Activated naive CD8-positive, alpha-beta T cell treated with anti-CD3 and anti-CD28 coated beads, Interleukin-2, amount 50 U/mL, for 24 hours (primary cell): ENCODE data around the gene GARIN5A.
"Not testable (repeated sequence)": the region's sequence is repeated elsewhere in the genome, so short reads cannot be mapped to it uniquely, and the experiment has no call there.

ENCODE experiments used
- ATAC-seq: fragments of 150-1000 bp; cut with Tn5 transposase; one replicate; pipeline ENCODE4 v1.10.0; 2021
- DNase-seq: peaks from one replicate; pipeline ENCODE4 v3.0.0; 2021
- H3K27ac Mint-ChIP-seq: one replicate; pipeline ENCODE4 v1.8.0; 2021; ENCODE audit warnings: mild to moderate bottlenecking, mixed read lengths
- H3K27me3 Mint-ChIP-seq: one replicate; pipeline ENCODE4 v1.8.0; 2021; ENCODE audit warnings: mixed read lengths
- H3K36me3 Mint-ChIP-seq: one replicate; pipeline ENCODE4 v1.8.0; 2021; ENCODE audit warnings: low read depth, mixed read lengths
- H3K4me1 Mint-ChIP-seq: one replicate; pipeline ENCODE4 v1.8.0; 2021; ENCODE audit warnings: mixed read lengths
- H3K4me3 Mint-ChIP-seq: one replicate; pipeline ENCODE4 v1.8.0; 2021; ENCODE audit warnings: mild to moderate bottlenecking, moderate library complexity, mixed read lengths
- H3K9me3 Mint-ChIP-seq: one replicate; pipeline ENCODE4 v1.8.0; 2021; ENCODE audit warnings: mixed read lengths

GARIN5A gene

GRCh38 chr19:50450369-50451222 lies 26.1 kb downstream of the GARIN5A start:
- peaks cover 18% of the 10 kb centered on the region for H3K27me3 Mint-ChIP-seq
- H3K9me3 Mint-ChIP-seq = no peaks in the 10 kb centered on the region
- no peak for DNase-seq
- ATAC-seq = no peak
- H3K36me3 Mint-ChIP-seq = no peaks in the 10 kb centered on the region
- no peak overlapping the region for H3K4me3 Mint-ChIP-seq
- H3K4me1 Mint-ChIP-seq = no peaks in the 10 kb centered on the region
- H3K27ac Mint-ChIP-seq = no peak overlapping the region

GRCh38 chr19:50449236-50449899 lies 27.3 kb downstream of the GARIN5A start:
- H3K4me1 Mint-ChIP-seq = no peaks in the 10 kb centered on the region
- ATAC-seq = no peak
- DNase-seq = no peak
- no peaks in the 10 kb centered on the region for H3K36me3 Mint-ChIP-seq
- H3K27me3 Mint-ChIP-seq = peaks cover 20% of the 10 kb centered on the region
- no peaks in the 10 kb centered on the region for H3K9me3 Mint-ChIP-seq
- no peak overlapping the region for H3K27ac Mint-ChIP-seq
- H3K4me3 Mint-ChIP-seq = no peak overlapping the region

- no peaks in the 10 kb centered on the region for H3K4me1 Mint-ChIP-seq
- ATAC-seq (no peak), DNase-seq (no peak)
- H3K27me3 Mint-ChIP-seq = peaks cover 25% of the 10 kb centered on the region
- H3K9me3 Mint-ChIP-seq = no peaks in the 10 kb centered on the region
- H3K4me3 Mint-ChIP-seq = no peak overlapping the region
- H3K27ac Mint-ChIP-seq = no peak overlapping the region
- no peaks in the 10 kb centered on the region for H3K36me3 Mint-ChIP-seq
Measured at GRCh38 chr19:50447750-50448149, 28.9 kb downstream of the GARIN5A start.

- Mint-ChIP-seq H3K4me1 (no peaks in the 10 kb centered on the region), H3K9me3 (no peaks in the 10 kb centered on the region), H3K4me3 (no peak overlapping the region), H3K27me3 (peaks cover 23% of the 10 kb centered on the region), H3K36me3 (no peaks in the 10 kb centered on the region), H3K27ac (no peak overlapping the region)
- DNase-seq = no peak
- ATAC-seq = no peak
Measured at GRCh38 chr19:50447053-50447452, 29.6 kb downstream of the GARIN5A start.

- no peak for DNase-seq
- no peak for ATAC-seq
- H3K4me1 Mint-ChIP-seq = no peaks in the 10 kb centered on the region
- H3K27ac Mint-ChIP-seq = no peak overlapping the region
- no peaks in the 10 kb centered on the region for H3K36me3 Mint-ChIP-seq
- no peak overlapping the region for H3K4me3 Mint-ChIP-seq
- H3K9me3 Mint-ChIP-seq = no peaks in the 10 kb centered on the region
- H3K27me3 Mint-ChIP-seq = peaks cover 13% of the 10 kb centered on the region
Measured at GRCh38 chr19:50444059-50444458, 32.6 kb downstream of the GARIN5A start.

GRCh38 chr19:50439130-50439529 lies 37.5 kb downstream of the GARIN5A start:
- DNase-seq, H3K9me3 Mint-ChIP-seq, H3K4me1 Mint-ChIP-seq, H3K4me3 Mint-ChIP-seq, H3K36me3 Mint-ChIP-seq, ATAC-seq, H3K27ac Mint-ChIP-seq: not testable (repeated sequence)
- H3K27me3 Mint-ChIP-seq = peaks cover 11% of the 10 kb centered on the region

GRCh38 chr19:50437862-50438449 lies 38.7 kb downstream of the GARIN5A start:
- no peaks in the 10 kb centered on the region for H3K9me3 Mint-ChIP-seq
- H3K36me3 Mint-ChIP-seq = no peaks in the 10 kb centered on the region
- ATAC-seq (no peak), DNase-seq (no peak)
- H3K4me1 Mint-ChIP-seq = peaks cover 7% of the 10 kb centered on the region
- H3K4me3 Mint-ChIP-seq = no peak overlapping the region
- peaks cover 13% of the 10 kb centered on the region for H3K27me3 Mint-ChIP-seq
- no peak overlapping the region for H3K27ac Mint-ChIP-seq

GRCh38 chr19:50435627-50436026 lies 41.0 kb downstream of the GARIN5A start:
- Mint-ChIP-seq H3K4me1 (peaks cover 22% of the 10 kb centered on the region), H3K9me3 (no peaks in the 10 kb centered on the region), H3K27ac (no peak overlapping the region), H3K27me3 (peaks cover 26% of the 10 kb centered on the region), H3K4me3 (no peak overlapping the region), H3K36me3 (no peaks in the 10 kb centered on the region)
- DNase-seq (no peak), ATAC-seq (no peak)

- H3K27me3 Mint-ChIP-seq = peaks cover 27% of the 10 kb centered on the region
- H3K4me3 Mint-ChIP-seq = no peak overlapping the region
- no peak for ATAC-seq
- DNase-seq = no peak
- H3K36me3 Mint-ChIP-seq = no peaks in the 10 kb centered on the region
- peaks cover 22% of the 10 kb centered on the region for H3K4me1 Mint-ChIP-seq
- H3K27ac Mint-ChIP-seq = no peak overlapping the region
- H3K9me3 Mint-ChIP-seq = no peaks in the 10 kb centered on the region
Measured at GRCh38 chr19:50435221-50435620, 41.4 kb downstream of the GARIN5A start.

- Mint-ChIP-seq H3K9me3 (no peaks in the 10 kb centered on the region), H3K36me3 (no peaks in the 10 kb centered on the region), H3K27me3 (peaks cover 28% of the 10 kb centered on the region), H3K4me3 (no peak overlapping the region), H3K27ac (no peak overlapping the region), H3K4me1 (peaks cover 24% of the 10 kb centered on the region)
- ATAC-seq (no peak), DNase-seq (no peak)
Measured at GRCh38 chr19:50434525-50434924, 42.1 kb downstream of the GARIN5A start.

GRCh38 chr19:50433201-50434180 lies 43.2 kb downstream of the GARIN5A start:
- no peak overlapping the region for H3K27ac Mint-ChIP-seq
- peaks cover 29% of the 10 kb centered on the region for H3K4me1 Mint-ChIP-seq
- no peaks in the 10 kb centered on the region for H3K36me3 Mint-ChIP-seq
- peak overlapping the region; percentile 51 for H3K4me3 Mint-ChIP-seq
- DNase-seq (no peak), ATAC-seq (no peak)
- H3K9me3 Mint-ChIP-seq = no peaks in the 10 kb centered on the region
- H3K27me3 Mint-ChIP-seq = peaks cover 27% of the 10 kb centered on the region

- peak within 1 kb of the TSS; percentile 70 for H3K27ac Mint-ChIP-seq
- peak within 1 kb of the TSS; percentile 79 for H3K4me3 Mint-ChIP-seq
- DNase-seq (no peak), ATAC-seq (no peak)
- peaks cover 22% of the 10 kb centered on the region for H3K27me3 Mint-ChIP-seq
- H3K36me3 Mint-ChIP-seq = no peaks in the 10 kb centered on the region
- H3K9me3 Mint-ChIP-seq = no peaks in the 10 kb centered on the region
- peaks cover 29% of the 10 kb centered on the region for H3K4me1 Mint-ChIP-seq
Measured at GRCh38 chr19:50432221-50433028, 44.2 kb downstream of the GARIN5A start, which contains the start of gene MYBPC2. TSS of gene MYBPC2 (plus strand) at chr19:50432892. CDS start at chr19:50432954, 62 bp downstream.
